HG03520 (cell line): ENCODE data around the gene OR8B12.
"Not testable (repeated sequence)": the region's sequence is repeated elsewhere in the genome, so short reads cannot be mapped to it uniquely, and the experiment has no call there.

Experiments used
- ATAC-seq: cut with Tn5 transposase; IDR thresholded peaks from one replicate; pipeline ENCODE4 v1.9.1; 2021; ENCODE audit warnings: mild to moderate bottlenecking, moderate library complexity; ENCODE audit not compliant: unreplicated experiment

Gene OR8B12

DNA sequence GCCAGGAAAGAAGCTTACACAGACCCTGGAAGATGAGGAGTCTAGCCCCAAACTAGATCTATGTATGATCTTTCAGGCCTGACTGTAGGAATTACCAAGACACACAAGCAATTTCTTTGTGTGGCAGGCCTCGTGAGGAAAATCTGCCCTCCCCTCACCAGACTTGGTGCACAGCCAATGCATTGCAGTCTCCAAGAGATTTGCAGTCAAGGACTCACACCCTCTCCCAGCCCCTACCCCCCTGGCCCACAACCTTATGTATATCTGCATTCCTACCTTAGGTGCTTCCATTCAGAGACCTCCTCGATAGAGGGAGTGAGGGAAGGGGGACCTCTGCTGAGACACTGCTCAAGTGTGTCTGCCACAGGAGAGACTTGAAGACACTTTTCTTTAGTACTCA lies 9.8 kb downstream of the OR8B12 start:
- ATAC-seq = no peak

DNA sequence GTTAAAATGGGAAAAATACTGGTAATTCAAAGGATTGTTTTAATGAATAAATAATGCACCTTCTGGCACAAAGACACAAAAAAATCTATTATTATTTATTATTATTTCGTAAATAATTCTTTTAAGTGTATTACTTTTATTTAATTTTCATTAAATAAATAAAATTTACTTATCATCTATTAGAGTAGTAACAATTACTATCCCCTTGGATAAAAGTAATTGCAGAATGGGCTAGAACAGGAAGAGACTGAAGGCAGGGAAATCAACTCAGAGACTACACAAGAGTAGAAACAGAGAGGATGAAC lies 23.0 kb downstream of the OR8B12 start:
- ATAC-seq = no peak

DNA sequence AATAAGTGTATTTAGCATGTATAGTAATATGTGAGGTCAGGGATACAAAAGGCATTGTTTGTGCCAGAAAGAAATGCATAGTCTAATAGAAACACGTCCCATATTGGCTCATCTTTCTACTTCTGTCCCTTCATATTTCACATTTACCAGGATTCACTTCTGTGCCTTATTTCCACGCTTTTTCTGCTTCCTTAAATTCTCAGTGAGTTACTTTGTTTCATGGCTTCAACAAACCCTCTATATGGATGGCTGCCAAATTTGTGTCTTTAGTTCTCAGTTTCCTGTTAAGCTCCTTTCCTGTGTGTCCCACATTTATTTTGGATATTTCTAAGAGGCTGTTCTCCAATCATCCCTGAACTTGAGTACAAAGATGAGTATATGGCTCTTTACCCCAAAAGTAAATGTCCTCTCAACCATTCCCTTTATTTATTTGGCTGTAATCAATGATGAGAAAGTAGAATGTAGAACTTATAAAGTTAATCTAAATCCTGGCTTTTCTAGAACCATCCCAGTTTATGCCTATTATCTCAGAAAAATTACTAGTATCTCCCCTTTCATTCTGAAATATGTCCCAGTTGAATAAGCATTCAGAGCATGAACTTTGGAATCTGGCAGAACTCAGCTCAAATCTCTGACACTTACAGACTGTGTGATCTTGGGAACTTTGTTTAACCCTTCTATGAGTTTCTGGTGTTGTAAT lies 23.5 kb downstream of the OR8B12 start:
- no peak for ATAC-seq

DNA sequence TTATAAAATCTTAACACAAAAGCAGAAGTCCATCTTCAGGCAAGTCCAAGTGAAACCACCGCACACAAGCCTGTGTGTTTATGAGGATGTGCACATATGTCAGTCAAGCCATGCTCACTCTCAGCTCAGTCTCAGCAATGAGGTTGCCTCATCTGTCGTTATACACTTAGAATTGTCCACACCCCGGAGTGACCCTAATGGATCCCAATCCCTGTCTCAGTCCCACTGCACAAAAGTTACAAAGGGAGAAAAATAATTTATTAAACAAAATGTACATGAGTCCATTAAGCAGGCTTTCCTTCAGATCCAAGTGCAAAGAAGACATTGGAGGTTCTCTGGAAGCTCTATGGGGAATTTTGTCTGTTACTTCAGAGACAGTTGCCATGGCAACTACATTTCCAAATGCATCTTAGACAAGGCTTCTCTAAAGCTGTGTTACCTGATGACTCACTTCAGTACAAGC lies 24.4 kb downstream of the OR8B12 start:
- ATAC-seq = no peak

DNA sequence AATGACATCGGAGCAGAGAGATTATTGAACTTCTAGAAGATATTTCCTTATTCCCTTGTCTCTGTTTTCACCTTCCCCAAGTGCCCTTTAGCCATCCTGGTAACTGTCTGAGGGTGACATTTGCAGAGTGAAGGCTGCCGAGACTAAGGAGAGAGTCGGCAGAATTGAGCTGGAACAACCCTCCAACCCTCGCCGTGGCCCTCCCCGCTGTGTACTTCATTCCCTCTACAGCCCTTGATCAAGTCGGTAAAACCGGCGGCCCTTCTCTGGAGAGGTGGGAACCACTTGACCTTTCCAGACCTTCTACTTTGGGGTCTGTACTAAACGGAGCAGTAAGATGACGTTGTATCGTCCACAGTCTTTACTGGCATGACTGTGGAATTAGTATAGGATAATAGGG lies 26.1 kb downstream of the OR8B12 start:
- no peak for ATAC-seq

DNA sequence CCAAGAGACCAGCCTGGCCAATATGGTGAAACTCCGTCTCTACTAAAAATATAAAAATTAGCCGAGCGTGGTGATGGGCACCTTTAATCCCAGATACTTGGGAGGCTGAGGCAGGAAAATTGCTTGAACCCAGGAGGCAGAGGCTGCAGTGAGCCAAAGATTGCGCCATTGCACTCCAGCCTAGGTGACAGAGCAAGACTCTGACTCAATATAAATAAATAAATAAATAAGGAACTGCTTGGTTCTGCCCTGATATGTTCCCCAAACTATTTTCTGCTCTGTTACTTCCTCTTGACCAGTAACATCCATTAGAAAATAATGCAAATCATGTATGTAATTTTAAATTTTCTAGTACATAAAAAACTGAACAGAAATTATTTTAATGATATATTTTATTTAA lies 28.8 kb downstream of the OR8B12 start:
- ATAC-seq = not testable (repeated sequence)

DNA sequence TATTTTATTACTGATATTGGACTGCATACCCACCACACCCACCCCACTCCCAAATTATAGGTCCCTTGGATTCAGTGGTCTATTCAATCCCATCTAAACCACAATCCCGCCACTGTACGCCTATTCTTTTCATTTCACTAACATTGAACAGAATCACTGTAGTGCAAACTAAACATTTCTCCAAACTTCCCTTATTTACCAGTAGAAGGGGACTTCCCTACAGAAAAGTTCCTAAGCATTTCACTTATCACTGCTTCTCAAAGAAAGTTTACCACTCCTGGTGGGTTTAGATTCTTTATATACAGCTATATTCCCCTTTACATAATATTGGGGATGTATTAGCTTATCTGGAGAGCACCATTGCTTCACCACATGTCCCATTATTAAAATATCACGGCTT lies 29.3 kb downstream of the OR8B12 start:
- no peak for ATAC-seq

DNA sequence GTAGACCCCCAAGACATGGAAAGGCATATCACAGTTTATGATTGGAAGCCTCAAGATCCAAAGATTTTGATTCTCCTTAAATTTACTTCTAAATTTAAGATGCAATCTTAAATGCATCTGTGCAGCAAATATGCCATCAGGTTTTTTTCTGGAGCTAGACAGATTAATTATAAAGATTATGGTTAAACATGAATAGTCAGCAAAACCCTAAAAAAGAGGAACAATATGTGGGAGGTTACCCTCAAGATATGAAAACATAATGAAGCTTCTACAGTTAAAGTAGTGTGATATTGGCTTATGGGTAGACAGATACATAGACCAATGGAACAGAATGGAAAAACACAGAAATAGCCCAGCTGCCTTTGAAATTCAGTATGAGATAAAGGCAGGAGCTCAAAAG lies 31.7 kb downstream of the OR8B12 start:
- ATAC-seq = no peak

DNA sequence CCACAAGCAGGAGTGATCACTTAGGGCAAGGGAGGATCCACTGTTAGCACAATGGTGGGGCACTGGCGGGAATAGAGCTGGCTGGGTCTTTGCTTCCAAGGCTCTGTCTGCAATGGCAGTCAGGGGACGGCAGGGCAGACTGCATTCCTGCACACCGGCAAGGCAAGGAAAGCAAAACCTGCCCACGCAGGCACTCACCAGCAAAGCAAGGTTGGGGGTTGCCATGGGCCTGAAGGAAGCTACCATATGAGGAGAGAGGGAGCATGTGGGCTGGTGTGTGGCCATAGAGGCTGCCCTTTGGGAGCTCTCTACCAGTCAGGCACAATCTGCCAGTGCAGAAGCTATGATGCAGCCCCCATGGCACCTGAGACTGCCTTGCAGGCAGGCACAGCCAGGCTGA lies 33.2 kb downstream of the OR8B12 start:
- ATAC-seq = no peak

DNA sequence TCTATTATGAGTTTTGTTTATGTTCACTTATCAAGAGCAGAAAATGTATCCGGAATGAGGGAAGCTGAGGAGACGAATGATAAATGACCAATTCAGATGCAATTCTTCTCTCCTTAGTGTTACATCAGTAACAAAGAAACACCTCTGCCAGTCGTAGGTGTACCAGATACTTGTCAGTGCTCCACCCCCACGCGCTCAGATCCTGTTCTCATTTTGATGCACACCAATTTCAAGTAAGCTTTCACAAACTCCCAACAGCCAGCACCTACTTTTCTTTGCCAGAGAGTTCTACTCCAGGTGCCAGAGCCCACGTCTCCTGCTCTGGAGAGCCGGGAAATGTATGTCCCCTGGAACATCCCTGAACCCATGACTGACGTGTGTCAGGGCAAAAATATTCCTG lies 43.7 kb downstream of the OR8B12 start:
- no peak for ATAC-seq

DNA sequence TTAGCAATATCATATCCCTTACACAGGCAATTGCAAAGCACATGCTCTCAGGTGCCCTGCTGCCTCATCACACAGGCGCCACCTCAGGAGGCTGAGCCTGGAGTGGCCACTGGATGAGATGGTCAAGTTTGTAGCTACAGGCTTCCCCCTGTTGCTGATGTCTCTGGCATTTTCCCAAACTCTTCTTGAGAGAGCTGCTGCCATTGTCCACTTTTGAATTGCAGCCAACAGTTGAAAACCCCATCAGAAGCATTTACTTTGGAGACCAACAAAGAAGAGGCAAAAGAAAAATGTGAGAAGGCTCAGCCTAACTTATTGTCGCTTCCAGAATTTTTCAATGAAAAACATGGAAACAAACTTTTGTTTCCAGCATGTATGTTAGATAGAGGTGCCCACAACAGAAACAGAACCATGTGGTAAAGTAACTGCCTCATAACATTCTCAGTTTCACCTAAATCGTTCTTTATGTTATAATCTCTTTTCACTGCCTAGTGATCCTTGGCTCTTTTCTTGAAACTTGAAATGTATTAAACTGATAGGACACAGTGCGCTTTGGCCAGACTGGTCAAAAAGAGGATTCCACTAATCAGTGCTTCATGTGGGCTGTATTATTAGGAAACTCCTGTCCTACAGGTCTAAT lies 50.3 kb downstream of the OR8B12 start:
- ATAC-seq = no peak
